Ovary (tissue), 3 donors: ENCODE measurements around the gene CELA1.

Experiments used
- CTCF ChIP-seq, 3 donors: fragments of 450-650 bp in 2 of 3; fragments of 200-600 bp in 1 of 3; IDR thresholded peaks; one replicate each; pipeline versions ENCODE4 v1.5.1 to v1.8.0; 2016 to 2022; ENCODE audit warnings: antibody characterized with exemption in 3 of 3, mild to moderate bottlenecking in 1 of 3
- EP300 ChIP-seq: sonication (generic); formaldehyde crosslinking; IDR thresholded peaks from one replicate; pipeline ENCODE4 v1.6.1; 2017; ENCODE audit warnings: antibody characterized with exemption
- POLR2A ChIP-seq: fragments of 450-650 bp; IDR thresholded peaks from one replicate; pipeline ENCODE4 v1.6.1; 2017; ENCODE audit warnings: antibody characterized with exemption, mild to moderate bottlenecking, moderate library complexity
- donor health status: DM: no; HTN: no; CAD: no.

DNA sequence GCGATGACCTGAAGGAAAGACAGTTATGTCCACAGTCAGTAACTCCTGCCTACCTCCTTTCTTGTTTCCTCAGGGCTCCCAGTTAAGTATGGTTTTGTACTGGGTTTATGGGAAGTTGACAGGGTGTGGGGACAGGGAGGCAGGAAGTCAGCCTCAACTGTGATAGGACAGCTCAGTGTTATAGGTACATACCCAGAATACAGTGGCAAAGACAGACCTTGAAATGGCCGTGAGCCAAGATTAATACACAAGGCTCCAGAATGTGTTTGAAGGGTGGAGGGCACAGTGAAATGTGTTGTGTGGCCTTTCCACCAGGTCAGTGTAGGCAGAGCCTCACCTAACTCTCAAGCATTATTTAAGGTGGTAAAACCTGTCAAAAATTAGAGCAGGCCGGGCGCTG is 17.9 kb downstream of the CELA1 start:
- no peak for TF ChIP-seq CTCF (IDR thresholded peaks at IDR 0.05)
- TF ChIP-seq POLR2A, result no peak
- no peak for TF ChIP-seq EP300
